Ramos (cell line): Measurements from ENCODE around the gene DESI1.
"Not testable (repeated sequence)": the region's sequence is repeated elsewhere in the genome, so short reads cannot be mapped to it uniquely, and the experiment has no call there.

Source experiments
- in situ Hi-C: fragments of 300-500 bp; cut with MboI; formaldehyde crosslinking; loops from one replicate; pipeline ENCODE4 v1.14.3; 2022; ENCODE audit warnings: low sequenced_read_pairs; ENCODE audit not compliant: unreplicated experiment

Gene DESI1

GRCh38 chr22:41637623-41638022 lies 16.8 kb upstream of the DESI1 start:
- in situ Hi-C loops, result not testable (repeated sequence)

DNA sequence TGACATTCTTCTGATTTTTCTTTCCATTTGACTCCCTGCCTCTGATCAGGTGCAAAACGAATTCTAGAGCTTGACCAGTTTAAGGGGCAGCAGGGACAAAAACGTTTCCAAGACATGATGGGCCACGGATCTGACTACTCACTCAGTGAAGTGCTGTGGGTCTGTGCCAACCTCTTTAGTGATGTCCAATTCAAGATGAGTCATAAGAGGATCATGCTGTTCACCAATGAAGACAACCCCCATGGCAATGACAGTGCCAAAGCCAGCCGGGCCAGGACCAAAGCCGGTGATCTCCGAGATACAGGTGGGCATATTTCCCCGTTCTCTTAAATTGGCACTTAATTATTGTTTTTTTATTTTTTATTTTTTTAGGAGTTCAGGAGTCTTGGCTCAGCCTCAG lies 15.6 kb upstream of the DESI1 start:
- in situ Hi-C loops, result no loop called here

DNA sequence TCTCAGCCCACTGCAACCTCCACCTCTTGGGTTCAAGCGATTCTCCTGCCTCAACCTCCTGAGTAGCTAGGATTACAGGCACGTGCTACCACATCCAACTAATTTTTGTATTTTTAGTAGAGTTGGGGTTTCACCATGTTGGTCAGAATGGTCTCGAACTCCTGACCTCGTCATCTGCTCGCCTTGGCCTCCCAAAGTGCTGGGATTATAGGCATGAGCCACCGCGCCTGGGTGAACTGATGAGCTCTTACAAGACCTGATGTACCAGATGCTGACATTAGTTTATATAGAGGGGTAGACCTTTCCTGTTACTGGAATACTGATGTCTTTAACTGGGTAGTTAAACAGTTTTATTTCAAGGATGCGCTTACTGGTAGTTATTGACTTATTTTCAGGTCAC lies 13.8 kb upstream of the DESI1 start:
- in situ Hi-C loops, result not testable (repeated sequence)

DNA sequence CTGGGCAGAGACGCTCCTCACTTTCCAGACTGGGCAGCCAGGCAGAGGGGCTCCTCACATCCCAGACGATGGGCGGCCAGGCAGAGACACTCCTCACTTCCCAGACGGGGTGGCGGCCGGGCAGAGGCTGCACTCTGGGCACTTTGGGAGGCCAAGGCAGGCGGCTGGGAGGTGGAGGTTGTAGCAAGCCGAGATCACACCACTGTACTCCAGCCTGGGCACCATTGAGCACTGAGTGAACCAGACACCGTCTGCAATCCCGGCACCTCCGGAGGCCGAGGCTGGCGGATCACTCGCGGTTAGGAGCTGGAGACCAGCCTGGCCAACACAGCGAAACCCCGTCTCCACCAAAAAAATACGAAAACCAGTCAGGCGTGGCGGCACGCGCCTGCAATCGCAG lies 10.8 kb upstream of the DESI1 start:
- in situ Hi-C loops, result not testable (repeated sequence)

GRCh38 chr22:41631115-41631514 lies 10.3 kb upstream of the DESI1 start:
- in situ Hi-C loops, result not testable (repeated sequence)

DNA sequence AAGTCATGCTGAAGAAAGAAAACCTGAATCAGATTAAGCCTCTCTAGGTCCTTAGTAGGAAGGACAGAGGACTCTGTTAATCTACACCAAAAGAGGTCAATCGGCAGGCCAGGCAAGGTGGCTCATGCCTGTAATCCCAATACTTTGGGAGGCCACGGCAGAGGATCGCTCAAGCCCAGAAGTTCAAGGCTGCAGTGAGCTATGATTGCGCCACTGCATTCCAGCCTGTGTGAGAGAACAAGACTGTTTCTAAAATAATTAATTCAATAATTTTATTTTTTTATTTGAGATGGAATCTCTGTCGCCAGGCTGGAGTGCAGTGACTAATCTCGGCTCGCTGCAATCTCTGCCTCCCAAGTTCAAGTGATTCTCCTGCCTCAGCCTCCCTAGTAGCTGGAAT lies 4.7 kb upstream of the DESI1 start:
- in situ Hi-C loops, result no loop called here

GRCh38 chr22:41621911-41622179 lies 1.0 kb upstream of the DESI1 start:
- in situ Hi-C loops, result no loop called here

- in situ Hi-C loops, result no loop called here
Measured at GRCh38 chr22:41621099-41621910, 462 bp upstream of the DESI1 start, which contains the start of gene XRCC6. Gene XRCC6, plus strand, starts transcription at chr22:41621295. Its CDS starts 710 bp downstream, at chr22:41622005.

GRCh38 chr22:41619979-41620588 lies 759 bp downstream of the DESI1 start:
- in situ Hi-C loops, result no loop called here

DNA sequence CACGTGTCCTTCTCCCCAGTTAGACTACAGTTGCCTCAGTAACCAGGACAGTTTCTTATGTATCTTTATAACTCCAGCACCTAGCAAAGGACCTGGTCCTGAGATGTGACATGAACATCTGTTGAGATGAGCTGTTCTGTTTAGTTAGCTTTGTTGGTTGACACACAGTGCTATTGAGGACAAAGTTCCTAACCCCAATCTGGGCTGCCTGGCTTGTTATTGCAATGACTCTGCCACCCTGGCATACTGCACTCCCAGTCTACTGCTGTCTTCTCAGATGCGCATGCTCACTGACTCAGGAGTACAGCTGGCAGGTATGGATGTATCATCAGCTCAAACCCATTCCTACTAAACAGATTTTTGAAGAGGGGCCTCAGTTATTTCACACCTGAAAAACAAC lies 7.4 kb downstream of the DESI1 start:
- in situ Hi-C loops, result no loop called here

DNA sequence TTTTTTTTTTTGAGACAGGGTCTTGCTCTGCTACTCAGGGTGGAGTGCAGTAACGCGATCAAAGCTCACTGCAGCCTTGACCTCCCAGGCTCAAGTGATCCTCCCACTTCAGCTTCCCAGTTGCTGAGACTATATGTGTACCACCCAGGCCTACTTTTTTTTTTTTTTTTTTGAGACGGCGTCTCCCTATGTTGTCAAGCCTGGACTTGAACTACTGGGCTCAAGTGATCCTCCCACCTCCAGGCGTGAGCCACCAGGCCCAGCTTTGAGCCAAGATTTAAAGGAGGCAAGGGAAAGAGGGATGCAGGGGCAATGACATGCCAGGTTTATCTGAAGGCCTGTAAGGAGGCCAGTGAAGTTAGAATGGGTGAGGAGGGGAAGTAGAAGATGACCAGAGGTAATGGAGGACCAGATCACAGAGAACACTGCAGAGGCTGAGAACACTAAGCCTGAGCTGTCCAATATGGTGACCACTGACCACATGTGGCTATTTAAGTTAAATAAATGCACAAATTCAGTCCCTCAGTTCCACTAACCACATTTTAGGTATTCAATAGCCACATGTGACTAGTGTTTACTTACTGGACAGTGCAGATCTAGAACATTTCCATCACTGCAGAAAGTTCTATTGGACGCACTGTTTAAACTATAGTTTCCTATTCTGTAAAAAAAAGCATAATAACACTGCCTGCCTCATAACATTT lies 8.1 kb downstream of the DESI1 start:
- in situ Hi-C loops, result no loop called here

GRCh38 chr22:41608386-41608785 lies 12.5 kb downstream of the DESI1 start:
- in situ Hi-C loops, result no loop called here

DNA sequence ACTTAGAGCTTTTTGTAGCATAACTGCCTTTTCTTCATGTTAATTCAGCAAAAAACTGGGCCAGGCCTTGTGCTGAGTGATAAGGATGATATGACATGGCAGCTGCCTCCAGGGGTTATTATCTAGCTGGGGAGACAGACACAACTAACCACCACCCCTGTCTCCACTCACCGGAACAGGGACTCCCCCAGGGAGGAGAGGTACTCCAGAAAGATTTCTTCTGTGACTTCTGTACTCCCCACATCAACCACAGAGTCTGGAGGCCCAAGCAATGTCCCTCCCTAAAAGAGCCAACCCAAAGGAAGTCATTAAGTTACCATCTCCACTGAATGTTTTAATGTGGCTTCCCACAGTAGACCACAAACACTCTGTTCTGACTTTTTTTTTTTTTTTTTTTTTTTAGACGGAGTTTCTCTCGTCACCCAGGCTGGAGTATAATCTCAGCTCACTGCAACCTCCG lies 16.9 kb downstream of the DESI1 start:
- in situ Hi-C loops, result no loop called here

DNA sequence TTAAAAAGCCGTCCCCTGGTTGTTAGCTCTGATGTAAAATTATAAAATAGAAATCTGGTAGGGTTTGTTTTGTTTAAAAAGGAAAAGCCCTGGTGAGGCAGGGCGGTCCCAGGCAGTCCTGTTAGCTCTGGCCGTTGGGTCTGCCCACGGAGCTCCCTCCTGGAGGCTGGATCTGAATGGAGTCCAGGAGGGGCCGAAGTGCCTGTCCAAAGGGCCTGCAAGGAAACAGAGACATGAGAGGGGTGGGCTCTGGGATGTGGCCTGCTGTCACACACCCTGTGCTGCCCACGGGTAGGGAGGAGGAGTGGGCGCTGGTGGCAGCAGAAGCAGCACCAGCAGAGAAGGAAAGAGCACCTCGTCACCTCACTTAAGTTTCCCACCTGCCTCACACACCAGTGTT lies 19.9 kb downstream of the DESI1 start:
- in situ Hi-C loops, result no loop called here

- in situ Hi-C loops, result no loop called here
Measured at GRCh38 chr22:41598891-41599635, 21.8 kb downstream of the DESI1 start.

DNA sequence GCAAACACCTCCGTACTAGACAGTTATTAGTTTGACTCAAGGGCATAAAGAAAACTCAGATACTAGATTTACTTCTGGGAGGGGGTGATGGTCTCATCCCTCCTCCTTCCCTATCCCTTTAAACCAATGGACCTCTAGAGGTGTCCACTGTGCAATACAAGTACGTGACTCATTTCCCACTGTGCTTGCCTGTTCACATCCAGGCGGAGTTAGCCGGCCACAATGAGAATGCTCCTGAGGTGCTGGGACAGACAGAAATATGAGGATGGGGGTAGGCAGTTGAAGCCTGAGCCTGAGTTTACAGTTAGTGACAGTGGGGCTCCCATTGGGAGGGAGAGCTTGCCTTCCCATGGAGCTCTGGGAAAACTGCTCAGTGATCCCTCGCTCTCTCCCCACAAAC lies 22.8 kb downstream of the DESI1 start:
- in situ Hi-C loops, result no loop called here

GRCh38 chr22:41597635-41597953 lies 23.2 kb downstream of the DESI1 start:
- in situ Hi-C loops, result no loop called here

GRCh38 chr22:41596776-41597634 lies 23.8 kb downstream of the DESI1 start:
- in situ Hi-C loops, result no loop called here

GRCh38 chr22:41595703-41596102 lies 25.1 kb downstream of the DESI1 start:
- in situ Hi-C loops, result no loop called here
